Measurements from ENCODE around the gene ATP1A1.

Gene ATP1A1

GRCh38 chr1:116372651-116373430, at the start of gene ATP1A1:
TSS of gene ATP1A1 (plus strand) at chr1:116373244. CDS start at chr1:116373512, 268 bp downstream.
- DNase-seq (ENCODE audit: low read depth in 2 of 2) = peak; percentile 96 to 97

- DNase-seq (ENCODE audit: low read depth in 2 of 2) = no peak
These were observed 49.6 kb upstream of the ATP1A1 start for GRCh38 chr1:116323491-116323890.

- DNase-seq (ENCODE audit: low read depth in 2 of 2) = no peak
These were observed 48.6 kb upstream of the ATP1A1 start for GRCh38 chr1:116324411-116324810.

- DNase-seq (ENCODE audit: low read depth in 2 of 2) = no peak
These were observed 47.9 kb upstream of the ATP1A1 start for GRCh38 chr1:116325104-116325503.

- DNase-seq (ENCODE audit: low read depth in 2 of 2) = peak in 1 of 2 donors; percentile 13
These were observed 47.1 kb upstream of the ATP1A1 start for GRCh38 chr1:116325922-116326321.

- no peak for DNase-seq (ENCODE audit: low read depth in 2 of 2)
These were observed 46.6 kb upstream of the ATP1A1 start for GRCh38 chr1:116326486-116326885.

- DNase-seq (ENCODE audit: low read depth in 2 of 2) = no peak
These were observed 44.4 kb upstream of the ATP1A1 start for GRCh38 chr1:116328671-116329070.

- no peak for DNase-seq (ENCODE audit: low read depth in 2 of 2)
These were observed 43.3 kb upstream of the ATP1A1 start for GRCh38 chr1:116329524-116330341.

GRCh38 chr1:116330342-116330652, 42.7 kb upstream of the ATP1A1 start:
- DNase-seq (ENCODE audit: low read depth in 2 of 2) = no peak

- DNase-seq (ENCODE audit: low read depth in 2 of 2) = no peak
These were observed 42.2 kb upstream of the ATP1A1 start for GRCh38 chr1:116330846-116331245.

GRCh38 chr1:116331523-116331922, 41.5 kb upstream of the ATP1A1 start:
- DNase-seq (ENCODE audit: low read depth in 2 of 2) = no peak

- no peak for DNase-seq (ENCODE audit: low read depth in 2 of 2)
These were observed 40.6 kb upstream of the ATP1A1 start for GRCh38 chr1:116332451-116332850.

- DNase-seq (ENCODE audit: low read depth in 2 of 2) = no peak
These were observed 39.7 kb upstream of the ATP1A1 start for GRCh38 chr1:116333171-116334014.

- no peak for DNase-seq (ENCODE audit: low read depth in 2 of 2)
These were observed 39.0 kb upstream of the ATP1A1 start for GRCh38 chr1:116334015-116334547.

GRCh38 chr1:116334868-116335635, 38.0 kb upstream of the ATP1A1 start:
- DNase-seq (ENCODE audit: low read depth in 2 of 2) = no peak

GRCh38 chr1:116335850-116336624, 37.0 kb upstream of the ATP1A1 start:
- no peak for DNase-seq (ENCODE audit: low read depth in 2 of 2)

GRCh38 chr1:116337398-116337797, 35.6 kb upstream of the ATP1A1 start:
- DNase-seq (ENCODE audit: low read depth in 2 of 2) = no peak

GRCh38 chr1:116338400-116338799, 34.6 kb upstream of the ATP1A1 start:
- DNase-seq (ENCODE audit: low read depth in 2 of 2) = no peak

GRCh38 chr1:116340506-116341231, 32.4 kb upstream of the ATP1A1 start:
- no peak for DNase-seq (ENCODE audit: low read depth in 2 of 2)

GRCh38 chr1:116343019-116343418, 30.0 kb upstream of the ATP1A1 start:
- no peak for DNase-seq (ENCODE audit: low read depth in 2 of 2)

Data from stimulated activated CD8-positive, alpha-beta memory T cell treated with anti-CD3 and anti-CD28 coated beads, Interleukin-2, amount 100 ng/mL, for 1 hour (primary cell).